ENCODE measurements around the gene BAD. TPM values are rescaled to one million over a fixed set of nuclear protein-coding genes. Genes with fewer than 3 reads are reported as not detected.

The BAD gene
- total RNA-seq, 1 experiment from 2014 or later = 66.2 TPM

DNA sequence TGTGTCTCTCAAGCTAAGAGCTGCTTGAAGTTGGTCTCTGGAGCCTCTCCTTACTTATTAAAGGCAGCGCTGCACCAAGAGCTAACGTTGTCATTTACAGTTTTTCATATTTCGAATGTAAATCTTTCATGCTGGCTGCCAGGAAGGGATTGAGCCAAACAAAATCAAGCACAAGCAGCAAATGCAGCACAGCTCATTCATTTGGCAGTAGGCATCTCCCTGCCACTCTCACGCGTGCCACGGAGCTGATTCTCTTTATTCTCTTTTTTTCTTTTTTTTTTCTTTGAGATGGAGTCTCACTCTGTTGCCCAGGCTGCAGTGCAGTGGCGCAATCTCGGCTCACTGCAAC lies 51.5 kb downstream of the BAD start:
- DNase-seq (ENCODE audit: extremely low read depth, low read depth) = no peak

GRCh38 chr11:64232182-64232966 lies 52.1 kb downstream of the BAD start:
- DNase-seq (ENCODE audit: extremely low read depth, low read depth) = no peak

DNA sequence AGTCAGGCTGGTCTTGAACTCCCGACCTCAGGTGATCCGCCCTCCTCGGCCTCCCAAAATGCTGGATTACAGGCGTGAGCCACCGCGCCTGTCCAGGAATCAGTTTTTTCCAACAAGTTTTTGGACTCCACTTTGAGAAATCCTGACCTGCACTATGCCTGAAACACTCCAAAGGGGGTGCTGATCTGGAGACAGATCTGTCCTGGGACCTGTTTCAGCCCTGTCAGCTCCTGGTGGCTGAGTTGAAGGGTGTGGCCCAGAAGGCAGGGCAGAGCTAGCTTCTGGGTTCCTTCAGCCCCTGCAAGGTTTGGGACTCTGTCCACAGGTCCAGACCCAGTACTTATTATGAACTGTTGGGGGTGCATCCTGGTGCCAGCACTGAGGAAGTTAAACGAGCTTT lies 52.9 kb downstream of the BAD start:
- no peak for DNase-seq (ENCODE audit: extremely low read depth, low read depth)

- DNase-seq (ENCODE audit: extremely low read depth, low read depth) = no peak
These were observed 53.5 kb downstream of the BAD start for GRCh38 chr11:64230985-64231365.

DNA sequence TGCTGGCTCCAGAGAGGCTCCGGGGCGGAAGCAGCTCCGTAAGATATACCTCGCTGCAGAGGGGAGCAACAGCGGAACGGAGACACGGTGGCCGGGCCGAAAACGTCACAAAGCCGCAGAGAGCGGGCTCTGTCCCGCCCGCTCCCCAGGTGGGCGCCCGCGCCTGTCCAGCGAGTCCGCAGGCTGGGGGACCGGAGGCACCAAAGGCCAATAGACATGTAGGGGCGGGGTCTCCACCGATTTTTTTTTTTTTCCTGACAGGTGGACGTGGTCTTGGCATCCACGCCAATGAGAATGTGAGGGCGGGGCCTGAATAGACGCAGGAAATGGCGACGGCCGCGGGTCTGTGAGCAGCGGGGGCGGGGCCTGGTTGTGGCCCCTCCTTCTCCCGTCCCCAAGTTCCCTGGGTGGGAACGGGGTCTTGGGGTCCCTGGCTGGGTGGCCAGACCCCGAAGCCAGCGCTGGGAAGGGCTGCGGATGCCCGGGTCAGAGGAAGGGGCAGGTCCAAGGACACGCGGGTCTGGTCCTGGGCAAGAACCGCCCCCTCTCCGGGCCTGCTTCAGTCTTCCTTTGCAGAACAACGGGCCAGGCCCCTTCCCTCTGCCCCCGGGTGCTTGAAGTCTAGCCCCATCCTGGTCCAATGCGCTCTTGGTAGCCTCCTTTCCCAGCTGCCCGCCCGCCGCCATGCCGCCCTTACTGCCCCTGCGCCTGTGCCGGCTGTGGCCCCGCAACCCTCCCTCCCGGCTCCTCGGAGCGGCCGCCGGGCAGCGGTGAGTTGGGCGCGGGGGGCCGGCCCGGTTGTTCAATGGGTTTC lies 54.1 kb downstream of the BAD start, which contains the start of gene DNAJC4:
DNAJC4 (plus strand) TSS at position 378 of the 814 bp plus-strand sequence; CDS start at position 685, 307 bp downstream.
- DNase-seq (ENCODE audit: extremely low read depth, low read depth) = peak; percentile 84

DNA sequence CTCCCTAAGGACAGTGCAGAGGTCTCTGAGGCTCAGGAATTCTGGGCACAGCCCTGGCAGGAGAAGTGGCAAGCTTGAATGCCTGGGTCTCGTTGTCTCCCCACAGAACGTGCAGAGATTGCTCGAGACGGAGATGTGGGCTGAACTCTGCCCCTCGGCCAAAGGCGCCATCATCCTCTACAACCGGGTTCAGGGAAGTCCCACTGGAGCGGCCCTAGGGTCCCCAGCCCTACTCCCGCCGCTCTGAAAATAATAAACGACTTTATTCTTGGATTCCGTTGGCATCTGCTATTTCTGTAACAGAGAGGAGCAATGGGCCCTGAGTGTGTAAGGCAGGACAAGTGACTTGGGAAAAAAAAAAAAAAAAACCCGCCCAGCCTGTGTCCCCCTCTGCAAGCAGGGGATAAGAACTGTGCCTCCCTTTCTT lies 54.7 kb downstream of the BAD start:
- no peak for DNase-seq (ENCODE audit: extremely low read depth, low read depth)

DNA sequence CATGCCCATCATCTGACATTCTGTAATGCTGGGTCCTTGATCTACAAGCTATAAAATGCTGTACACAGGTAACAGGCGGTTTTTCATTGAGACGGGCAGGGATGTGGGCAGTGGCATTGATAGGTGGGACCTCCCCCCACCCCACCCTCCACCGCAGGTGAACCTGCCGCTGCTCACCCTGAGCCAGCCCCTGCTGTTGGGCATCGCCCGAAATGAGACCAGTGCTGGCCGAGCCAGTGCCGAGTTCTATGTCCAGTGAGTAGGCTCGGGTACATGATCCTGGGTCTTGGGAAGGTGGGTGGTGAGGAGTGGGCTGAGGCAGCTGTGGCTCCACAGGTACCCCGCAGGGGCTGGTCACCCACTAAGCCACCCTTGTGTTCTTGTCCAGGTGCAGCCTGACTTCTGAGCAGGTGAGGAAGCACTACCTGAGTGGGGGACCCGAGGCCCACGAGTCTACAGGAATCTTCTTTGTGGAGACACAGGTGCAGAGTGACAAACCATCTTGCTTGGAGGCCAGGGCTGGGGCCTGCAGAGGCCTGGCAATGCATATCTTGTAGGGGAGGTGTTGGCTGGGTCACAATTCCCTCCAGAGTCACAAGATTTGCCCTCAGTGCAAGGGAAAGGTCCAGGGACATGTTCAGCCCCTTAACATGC lies 55.2 kb downstream of the BAD start:
- no peak for DNase-seq (ENCODE audit: extremely low read depth, low read depth)

GRCh38 chr11:64227405-64227956 lies 57.0 kb downstream of the BAD start:
- DNase-seq (ENCODE audit: extremely low read depth, low read depth) = no peak

DNA sequence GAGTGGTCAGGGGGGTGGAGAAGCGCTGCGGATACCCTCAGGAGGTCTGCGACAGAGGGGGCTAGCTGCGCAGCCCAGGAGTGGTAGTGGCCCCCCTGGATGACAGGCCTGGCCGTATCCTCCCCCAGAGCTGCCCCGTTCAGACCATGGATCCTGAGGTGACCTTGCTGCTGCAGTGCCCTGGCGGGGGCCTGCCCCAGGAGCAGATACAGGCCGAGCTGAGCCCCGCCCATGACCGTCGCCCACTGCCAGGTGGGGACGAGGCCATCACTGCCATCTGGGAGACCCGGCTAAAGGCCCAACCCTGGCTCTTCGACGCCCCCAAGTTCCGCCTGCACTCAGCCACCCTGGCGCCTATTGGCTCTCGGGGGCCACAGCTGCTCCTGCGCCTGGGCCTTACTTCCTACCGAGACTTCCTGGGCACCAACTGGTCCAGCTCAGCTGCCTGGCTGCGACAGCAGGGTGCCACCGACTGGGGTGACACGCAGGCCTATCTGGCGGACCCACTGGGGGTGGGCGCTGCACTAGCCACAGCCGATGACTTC lies 57.9 kb downstream of the BAD start:
- DNase-seq (ENCODE audit: extremely low read depth, low read depth) = no peak

- DNase-seq (ENCODE audit: extremely low read depth, low read depth) = peak; percentile 64
These were observed 58.6 kb downstream of the BAD start, which contains the start of the genes NUDT22 and TRPT1 for GRCh38 chr11:64225608-64226506. NUDT22 (plus strand) TSS chr11:64226274; CDS start chr11:64226653, 379 bp downstream. TRPT1 (minus strand) TSS chr11:64226186; CDS start chr11:64225860, 326 bp downstream.

- no peak for DNase-seq (ENCODE audit: extremely low read depth, low read depth)
These were observed 59.4 kb downstream of the BAD start for GRCh38 chr11:64224891-64225607.

GRCh38 chr11:64224151-64224890 lies 60.1 kb downstream of the BAD start:
- no peak for DNase-seq (ENCODE audit: extremely low read depth, low read depth)

GRCh38 chr11:64223001-64223651 lies 61.3 kb downstream of the BAD start:
- DNase-seq (ENCODE audit: extremely low read depth, low read depth) = no peak

GRCh38 chr11:64222651-64223000 lies 61.8 kb downstream of the BAD start:
- no peak for DNase-seq (ENCODE audit: extremely low read depth, low read depth)

GRCh38 chr11:64220798-64221197 lies 63.7 kb downstream of the BAD start:
- no peak for DNase-seq (ENCODE audit: extremely low read depth, low read depth)

- DNase-seq (ENCODE audit: extremely low read depth, low read depth) = no peak
These were observed 64.2 kb downstream of the BAD start for GRCh38 chr11:64220271-64220670.

All from NCI-H460 (cell line).